ENCODE measurements around the gene ALG3. TPM values are rescaled to one million over a fixed set of nuclear protein-coding genes. Genes with fewer than 3 reads are reported as not detected.

Gene ALG3
- total and polyA plus RNA-seq, 9 of the 15 experiments (the other 6 are each of a cell fraction or from before 2014, with no cell fraction given), result 37.5 to 107 (median 80.1) TPM

GRCh38 chr3:184242297-184242685 is 6.5 kb downstream of the ALG3 start:
- intact Hi-C loops (cut with micrococcal nuclease) (loop anchor here (5.0 to 10.0 kb wide), 2 partner anchors 95 to 197 kb away; no protein-coding TSS in a partner anchor), in situ Hi-C loops (cut with MboI) (loop anchor here (10.0 kb wide), 1 partner anchor 227 kb away; the partner anchor contains the start of gene ABCC5)
- POLR2A ChIA-PET, result interaction anchor here (0.6 to 1.1 kb wide), 4 partner anchors 307 to 1309 kb away, joined by 3 to 4 read pairs (median 3); no protein-coding TSS in a partner anchor
- no peak for TF ChIP-seq ZNF224 (CRISPR knock-in tag; IDR thresholded peaks at IDR 0.05)
- TF ChIP-seq, protein P1, sequence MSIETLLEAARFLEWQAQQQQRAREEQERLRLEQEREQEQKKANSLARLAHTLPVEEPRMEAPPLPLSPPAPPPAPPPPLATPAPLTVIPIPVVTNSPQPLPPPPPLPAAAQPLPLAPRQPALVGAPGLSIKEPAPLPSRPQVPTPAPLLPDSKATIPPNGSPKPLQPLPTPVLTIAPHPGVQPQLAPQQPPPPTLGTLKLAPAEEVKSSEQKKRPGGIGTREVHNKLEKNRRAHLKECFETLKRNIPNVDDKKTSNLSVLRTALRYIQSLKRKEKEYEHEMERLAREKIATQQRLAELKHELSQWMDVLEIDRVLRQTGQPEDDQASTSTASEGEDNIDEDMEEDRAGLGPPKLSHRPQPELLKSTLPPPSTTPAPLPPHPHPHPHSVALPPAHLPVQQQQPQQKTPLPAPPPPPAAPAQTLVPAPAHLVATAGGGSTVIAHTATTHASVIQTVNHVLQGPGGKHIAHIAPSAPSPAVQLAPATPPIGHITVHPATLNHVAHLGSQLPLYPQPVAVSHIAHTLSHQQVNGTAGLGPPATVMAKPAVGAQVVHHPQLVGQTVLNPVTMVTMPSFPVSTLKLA (conservative IDR thresholded peaks at IDR 0.05), result no peak
- TF ChIP-seq TOE1 (IDR thresholded peaks at IDR 0.05; ENCODE audit: borderline replicate concordance), result no peak
- TF ChIP-seq TOE1 (CRISPR knock-in tag; IDR thresholded peaks at IDR 0.05; ENCODE audit: borderline replicate concordance, low read depth), result no peak
- H3K79me2 ChIP-seq (ENCODE audit: control insufficient read depth, insufficient read depth, low read length), result peaks cover under 1% of the 10 kb centered on the region; the same call in 2 of the 3 replicates
- H3K9me1 ChIP-seq (ENCODE audit: control insufficient read depth, insufficient read depth, low read length), result no peaks in the 10 kb centered on the region
- WGBS (ENCODE audit: insufficient coverage, low coverage, missing lambda C conversion rate), result 74% methylated on average over 5 of the region's 5 CpGs
- BruUV-seq (replicated peaks), result no TSS peak
- peaks cover 27% of the 10 kb centered on the region for H4K20me1 ChIP-seq (replicated peaks; ENCODE audit: control insufficient read depth, insufficient read depth, low read length)
- FAIRE-seq, result no peak
- CTCF ChIA-PET (ENCODE audit: low intra/inter-chr PET ratio), result interaction anchor here (2.2 kb wide), 1 partner anchor 346 kb away, joined by 17 read pairs; no protein-coding TSS in a partner anchor
- no peaks in the 10 kb centered on the region for H3K9me3 ChIP-seq (replicated peaks; ENCODE audit: control insufficient read depth, insufficient read depth, low read depth, low read length)
- H3K4me3 ChIP-seq, result no peak overlapping the region
- H3K4me1 ChIP-seq (replicated peaks in 1 of 2; ENCODE audit: control insufficient read depth in 2 of 2, insufficient read depth in 2 of 2, low read length in 2 of 2), result peaks cover 0 to 19% of the 10 kb centered on the region in 2 experiments; a peak in 3 of 5 replicates
- H3K9ac ChIP-seq (ENCODE audit: insufficient read depth in 1 of 2, low read depth in 2 of 2, low read length in 2 of 2), result no peak overlapping the region
- no peak overlapping the region for H3K4me2 ChIP-seq (ENCODE audit: insufficient read depth, low read length)
- H3K27ac ChIP-seq (ENCODE audit: extremely low read depth, low read depth, low read length), result no peak overlapping the region
- H2AFZ ChIP-seq (ENCODE audit: low read depth, low read length), result no peak overlapping the region
- DNase-seq (ENCODE audit: extremely low read depth in 1 of 4, low spot score in 3 of 4), result no peak
- H3K36me3 ChIP-seq (ENCODE audit: control insufficient read depth, insufficient read depth, low read length), result peaks cover 44% of the 10 kb centered on the region
- ATAC-seq, result no peak
- peaks cover 0 to 8% of the 10 kb centered on the region in 2 experiments; a peak in 1 of 5 replicates for H3K27me3 ChIP-seq (ENCODE audit: control insufficient read depth in 2 of 2, insufficient read depth in 2 of 2, low read length in 2 of 2)

Data from K562 (cell line).